Body of pancreas (tissue), 4 donors: Measurements from ENCODE around the gene ABCC9. TPM values are rescaled to one million over a fixed set of nuclear protein-coding genes. Genes with fewer than 3 reads are reported as not detected.

Experiments
- ATAC-seq: fragments of 150-250 bp; one replicate; pipeline ENCODE4 v1.9.1; 2016
- DNase-seq, 4 donors: peaks; one replicate each; pipeline ENCODE4 v3.0.0-alpha.2; 2019
- H3K27ac ChIP-seq, 4 donors: fragments of 200-600 bp; sonication (generic); 1 replicate in 3 of 4; 2 replicates in 1 of 4; pipeline versions ENCODE4 v1.5.1 to v1.6.1; 2016 to 2019; ENCODE audit warnings: mild to moderate bottlenecking in 1 of 4, mixed read lengths in 1 of 4, moderate library complexity in 1 of 4
- H3K27me3 ChIP-seq, 2 donors: fragments of 200-600 bp; sonication (generic); one replicate each; pipeline ENCODE4 v1.6.0; 2016; ENCODE audit warnings: mild to moderate bottlenecking in 1 of 2
- H3K36me3 ChIP-seq, 2 donors: fragments of 200-600 bp; sonication (generic); replicated peaks in 1 of 2; 2 replicates each; pipeline ENCODE4 v1.5.1; 2016; ENCODE audit warnings: low read depth in 2 of 2; ENCODE audit not compliant: insufficient read depth in 1 of 2
- H3K4me1 ChIP-seq: fragments of 200-600 bp; sonication (generic); one replicate; pipeline ENCODE4 v1.6.0; 2016
- H3K4me3 ChIP-seq, 2 donors: fragments of 200-600 bp; sonication (generic); 1 replicate in 1 of 2; 2 replicates in 1 of 2; pipeline ENCODE4 v1.5.1; 2016 to 2019
- H3K9me3 ChIP-seq, 3 donors: fragments of 200-600 bp; sonication (generic); 1 replicate in 2 of 3; 2 replicates in 1 of 3; pipeline ENCODE4 v1.5.1; 2016
- CTCF ChIP-seq, 7 experiments: fragments of 450-650 bp in 4 of 7; fragments of 200-600 bp in 3 of 7; sonication (generic) in 3 of 7; IDR thresholded peaks; one replicate each; pipeline ENCODE4 v1.5.1; 2016 to 2019; ENCODE audit warnings: antibody characterized with exemption in 7 of 7
- POLR2A ChIP-seq, 3 donors: fragments of 450-650 bp; IDR thresholded peaks; one replicate each; pipeline ENCODE4 v1.6.1; 2016; ENCODE audit warnings: antibody characterized with exemption in 3 of 3, mild to moderate bottlenecking in 2 of 3
- WGBS, 2 donors: methylation state at CpG; one replicate each; pipeline ENCODE4 v1.1.5; 2017; 5-methylcytosine and 5-hydroxymethylcytosine counted together
- intact Hi-C: fragments of 100-400 bp; cut with DNase I; formaldehyde crosslinking; loops from one replicate; pipeline ENCODE4 v1.15.1; 2023
- total RNA-seq, 2 donors: library from RNA; depleted of rRNA; stranded (reverse); fragments of >200 nt; gene quantifications; one replicate each; pipeline ENCODE4 v1.1.0, GENCODE V29; 2016

ABCC9 gene
- total RNA-seq, 2 donors from 2014 or later: 12.2 to 13.2 TPM

GRCh38 chr12:21941506-21942376 lies 515 bp upstream of the ABCC9 start:
- no peaks in the 10 kb centered on the region for H3K4me1 ChIP-seq
- peak overlapping the region; percentile 60 to 73 (median 65) for H3K27ac ChIP-seq
- ATAC-seq (peak; percentile 73), DNase-seq (peak; percentile 65 to 75 (median 67))
- peak overlapping the region; percentile 27 to 34 for H3K4me3 ChIP-seq
- peak in 2 of 3 donors; percentile 34 to 43 for TF ChIP-seq POLR2A (IDR thresholded peaks at IDR 0.05)
- TF ChIP-seq CTCF (IDR thresholded peaks at IDR 0.05): peak; percentile 6 to 67 (median 59)
- intact Hi-C loops: no loop called here
- no peaks in the 10 kb centered on the region for H3K27me3 ChIP-seq
- no peaks in the 10 kb centered on the region for H3K36me3 ChIP-seq
- H3K9me3 ChIP-seq: peaks cover 0 to 9% (median 0%) of the 10 kb centered on the region in 3 donors
- 2 to 5% methylated on average over 29 to 51 of the region's 51 CpGs for WGBS, 2 donors

GRCh38 chr12:21939435-21939834 lies 1.8 kb downstream of the ABCC9 start:
- Histone ChIP-seq H3K27ac (no peak overlapping the region), H3K9me3 (no peaks in the 10 kb centered on the region), H3K4me1 (no peaks in the 10 kb centered on the region), H3K4me3 (no peak overlapping the region), H3K27me3 (no peaks in the 10 kb centered on the region), H3K36me3 (no peaks in the 10 kb centered on the region)
- 74 to 76% methylated on average over 4 of the region's 4 CpGs for WGBS, 2 donors
- TF ChIP-seq POLR2A (IDR thresholded peaks at IDR 0.05) (peak in 1 of 3 donors; percentile 47), CTCF (IDR thresholded peaks at IDR 0.05) (no peak)
- intact Hi-C loops: no loop called here
- ATAC-seq (no peak), DNase-seq (peak in 1 of 4 donors; percentile 11)

- H3K36me3 ChIP-seq: no peaks in the 10 kb centered on the region
- no peaks in the 10 kb centered on the region for H3K27me3 ChIP-seq
- no peak for DNase-seq
- H3K4me1 ChIP-seq: no peaks in the 10 kb centered on the region
- 81 to 83% methylated on average over 7 of the region's 7 CpGs for WGBS, 2 donors
- TF ChIP-seq CTCF (IDR thresholded peaks at IDR 0.05) (no peak), POLR2A (IDR thresholded peaks at IDR 0.05) (no peak)
- H3K4me3 ChIP-seq: no peak overlapping the region
- no peak for ATAC-seq
- no peak overlapping the region for H3K27ac ChIP-seq
- intact Hi-C loops: no loop called here
- H3K9me3 ChIP-seq: no peaks in the 10 kb centered on the region
Observed at GRCh38 chr12:21938879-21939278, 2.3 kb downstream of the ABCC9 start.

GRCh38 chr12:21934173-21934572 lies 7.1 kb downstream of the ABCC9 start:
- 80 to 96% methylated on average over 1 of the region's 1 CpG for WGBS, 2 donors
- intact Hi-C loops: no loop called here
- no peaks in the 10 kb centered on the region for H3K27me3 ChIP-seq
- ATAC-seq: no peak
- DNase-seq: no peak
- no peaks in the 10 kb centered on the region for H3K4me1 ChIP-seq
- no peak for TF ChIP-seq CTCF (IDR thresholded peaks at IDR 0.05)
- no peak for TF ChIP-seq POLR2A (IDR thresholded peaks at IDR 0.05)
- H3K9me3 ChIP-seq: no peaks in the 10 kb centered on the region
- no peak overlapping the region for H3K27ac ChIP-seq
- H3K36me3 ChIP-seq: no peaks in the 10 kb centered on the region
- no peak overlapping the region for H3K4me3 ChIP-seq
